Endothelial cell of umbilical vein (primary cell): ENCODE measurements around the gene LGALS8.

Source experiments
- CTCF ChIP-seq, 2 donors: IDR thresholded peaks; 1 replicate in 1 of 2; 2 replicates in 1 of 2; pipeline ENCODE4 v1.5.1; 2011; ENCODE audit warnings: low read length in 2 of 2, mild to moderate bottlenecking in 2 of 2, moderate library complexity in 2 of 2, control low read depth in 1 of 2, inconsistent platforms in 1 of 2, low read depth in 1 of 2; ENCODE audit not compliant: insufficient read depth in 1 of 2; ENCODE audit errors: extremely low read depth in 1 of 2
- EZH2 ChIP-seq: IDR thresholded peaks from 2 replicates; pipeline ENCODE4 v1.6.1; 2012; ENCODE audit warnings: borderline replicate concordance, low read depth, mild to moderate bottlenecking, moderate library complexity, low read length, inconsistent platforms; ENCODE audit not compliant: severe bottlenecking
- FOS ChIP-seq: IDR thresholded peaks from 2 replicates; pipeline ENCODE4 v1.6.1; 2011; ENCODE audit warnings: mild to moderate bottlenecking, low read length, moderate library complexity, borderline replicate concordance; ENCODE audit not compliant: insufficient read depth
- GATA2 ChIP-seq: IDR thresholded peaks from 2 replicates; pipeline ENCODE4 v1.7.0; 2011; ENCODE audit warnings: low read depth, mild to moderate bottlenecking, moderate library complexity, mixed read lengths, low read length; ENCODE audit not compliant: insufficient read length, insufficient read depth
- JUN ChIP-seq: IDR thresholded peaks from 2 replicates; pipeline ENCODE4 v1.6.1; 2011; ENCODE audit warnings: borderline replicate concordance, low read depth; ENCODE audit not compliant: insufficient read length, insufficient read depth
- MAX ChIP-seq: IDR thresholded peaks from 2 replicates; pipeline ENCODE4 v1.6.1; 2011; ENCODE audit not compliant: insufficient read depth, insufficient read length
- MYC ChIP-seq: IDR thresholded peaks from one replicate; pipeline ENCODE4 v1.6.1; 2011; ENCODE audit warnings: mild to moderate bottlenecking, low read depth, low read length
- POLR2A ChIP-seq: IDR thresholded peaks from 2 replicates; pipeline ENCODE4 v1.6.1; 2012; ENCODE audit warnings: low read depth, mild to moderate bottlenecking, control low read depth, low read length
- POLR2AphosphoS5 ChIP-seq: IDR thresholded peaks from 2 replicates; pipeline ENCODE4 v1.6.1; 2012; ENCODE audit warnings: low read depth, mild to moderate bottlenecking, control low read depth, low read length, moderate library complexity; ENCODE audit not compliant: insufficient read depth

- TF ChIP-seq CTCF (IDR thresholded peaks at IDR 0.05; ENCODE audit: extremely low read depth in 1 of 2, insufficient read depth in 1 of 2, low read depth in 1 of 2, low read length in 2 of 2) (no peak), MYC (no peak), EZH2 (no peak), POLR2AphosphoS5 (no peak), GATA2 (no peak), JUN (no peak), POLR2A (no peak), MAX (no peak), FOS (no peak)
Measured at GRCh38 chr1:236508593-236509027, 15.2 kb upstream of the LGALS8 start.
